Esophagus squamous epithelium (tissue), 5 donors: ENCODE measurements around the gene PARD3B. TPM values are rescaled to one million over a fixed set of nuclear protein-coding genes. Genes with fewer than 3 reads are reported as not detected.

ENCODE experiments used
- DNase-seq: peaks from one replicate; lab custom pipeline; 2025; lab: John Stamatoyannopoulos, UW
- H3K27ac ChIP-seq, 4 donors: fragments of 200-600 bp; sonication (generic); one replicate each; pipeline ENCODE4 v1.5.1; 2016 to 2019; ENCODE audit warnings: mild to moderate bottlenecking in 1 of 4
- H3K27me3 ChIP-seq, 4 donors: fragments of 200-600 bp; sonication (generic); 1 replicate in 3 of 4; 2 replicates in 1 of 4; pipeline versions ENCODE4 v1.5.1 to v1.6.0; 2017 to 2021; ENCODE audit warnings: antibody characterized with exemption in 1 of 4
- H3K36me3 ChIP-seq, 3 donors: fragments of 200-600 bp; sonication (generic); one replicate each; pipeline ENCODE4 v1.5.1; 2016 to 2019
- H3K4me1 ChIP-seq, 3 donors: fragments of 200-600 bp; sonication (generic); one replicate each; pipeline ENCODE4 v1.5.1; 2017 to 2019
- H3K4me3 ChIP-seq, 4 donors: fragments of 200-600 bp; sonication (generic); 1 replicate in 3 of 4; 2 replicates in 1 of 4; pipeline ENCODE4 v1.5.1; 2016 to 2019; ENCODE audit warnings: mild to moderate bottlenecking in 2 of 4, moderate library complexity in 1 of 4
- H3K9me3 ChIP-seq, 3 donors: fragments of 200-600 bp; sonication (generic); one replicate each; pipeline ENCODE4 v1.5.1; 2016 to 2019
- POLR2A ChIP-seq, 4 donors: fragments of 450-650 bp; IDR thresholded peaks; one replicate each; pipeline ENCODE4 v1.6.1; 2017; ENCODE audit warnings: antibody characterized with exemption in 4 of 4, mild to moderate bottlenecking in 4 of 4, moderate library complexity in 3 of 4
- WGBS, 2 donors: methylation state at CpG; one replicate each; pipeline ENCODE4 v1.1.5; 2018; 5-methylcytosine and 5-hydroxymethylcytosine counted together
- intact Hi-C: fragments of 100-400 bp; cut with DNase I; formaldehyde crosslinking; loops from one replicate; pipeline ENCODE4 v1.15.0; 2022
- total RNA-seq, 4 donors: library from RNA; depleted of rRNA; stranded (reverse); fragments of >200 nt; gene quantifications; one replicate each; pipeline ENCODE4 v1.1.0, GENCODE V29; 2016
- TF ChIP-seq, protein P1 (sequence below), 6 experiments: fragments of 450-650 bp in 4 of 6; fragments of 200-600 bp in 2 of 6; sonication (generic) in 2 of 6; IDR thresholded peaks; one replicate each; pipeline ENCODE4 v1.5.1; 2016 to 2019; ENCODE audit warnings: antibody characterized with exemption in 6 of 6, mild to moderate bottlenecking in 4 of 6, moderate library complexity in 4 of 6
- donor health status: DM: yes; HTN: yes; CAD: no.

The PARD3B gene
- total RNA-seq, 4 donors from 2014 or later, result 2.4 to 15.8 (median 4.3) TPM

DNA sequence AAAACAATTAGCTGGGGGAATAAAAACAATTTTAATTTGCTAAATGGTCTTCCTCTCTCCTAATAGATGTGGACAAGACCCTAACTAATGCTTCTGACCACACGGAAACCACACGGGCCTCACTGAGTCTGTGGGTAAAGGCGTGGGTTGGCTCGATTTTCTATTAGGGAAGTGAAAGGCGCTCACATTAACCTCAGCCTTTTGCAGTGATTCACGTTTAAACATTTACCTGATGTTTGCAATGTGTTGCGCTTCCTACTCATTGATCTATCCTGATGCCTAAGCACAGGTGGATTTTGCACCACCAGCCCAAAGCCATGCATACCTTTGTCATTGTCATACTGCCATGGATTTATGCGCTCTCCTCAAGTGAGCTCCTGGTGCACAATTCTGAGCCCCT lies 1101.4 kb downstream of the PARD3B start:
- no peak overlapping the region for H3K4me3 ChIP-seq
- peaks cover 0 to 11% (median 11%) of the 10 kb centered on the region in 3 donors for H3K4me1 ChIP-seq
- intact Hi-C loops, result no loop called here
- no peaks in the 10 kb centered on the region for H3K9me3 ChIP-seq
- TF ChIP-seq, protein P1, sequence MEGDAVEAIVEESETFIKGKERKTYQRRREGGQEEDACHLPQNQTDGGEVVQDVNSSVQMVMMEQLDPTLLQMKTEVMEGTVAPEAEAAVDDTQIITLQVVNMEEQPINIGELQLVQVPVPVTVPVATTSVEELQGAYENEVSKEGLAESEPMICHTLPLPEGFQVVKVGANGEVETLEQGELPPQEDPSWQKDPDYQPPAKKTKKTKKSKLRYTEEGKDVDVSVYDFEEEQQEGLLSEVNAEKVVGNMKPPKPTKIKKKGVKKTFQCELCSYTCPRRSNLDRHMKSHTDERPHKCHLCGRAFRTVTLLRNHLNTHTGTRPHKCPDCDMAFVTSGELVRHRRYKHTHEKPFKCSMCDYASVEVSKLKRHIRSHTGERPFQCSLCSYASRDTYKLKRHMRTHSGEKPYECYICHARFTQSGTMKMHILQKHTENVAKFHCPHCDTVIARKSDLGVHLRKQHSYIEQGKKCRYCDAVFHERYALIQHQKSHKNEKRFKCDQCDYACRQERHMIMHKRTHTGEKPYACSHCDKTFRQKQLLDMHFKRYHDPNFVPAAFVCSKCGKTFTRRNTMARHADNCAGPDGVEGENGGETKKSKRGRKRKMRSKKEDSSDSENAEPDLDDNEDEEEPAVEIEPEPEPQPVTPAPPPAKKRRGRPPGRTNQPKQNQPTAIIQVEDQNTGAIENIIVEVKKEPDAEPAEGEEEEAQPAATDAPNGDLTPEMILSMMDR (IDR thresholded peaks at IDR 0.05), result no peak
- no peak for TF ChIP-seq POLR2A (IDR thresholded peaks at IDR 0.05)
- 65 to 88% methylated on average over 8 of the region's 8 CpGs for WGBS, 2 donors
- no peaks in the 10 kb centered on the region for H3K36me3 ChIP-seq
- no peak for DNase-seq
- no peak overlapping the region for H3K27ac ChIP-seq
- peaks cover 0 to 44% (median 0%) of the 10 kb centered on the region in 4 donors for H3K27me3 ChIP-seq

DNA sequence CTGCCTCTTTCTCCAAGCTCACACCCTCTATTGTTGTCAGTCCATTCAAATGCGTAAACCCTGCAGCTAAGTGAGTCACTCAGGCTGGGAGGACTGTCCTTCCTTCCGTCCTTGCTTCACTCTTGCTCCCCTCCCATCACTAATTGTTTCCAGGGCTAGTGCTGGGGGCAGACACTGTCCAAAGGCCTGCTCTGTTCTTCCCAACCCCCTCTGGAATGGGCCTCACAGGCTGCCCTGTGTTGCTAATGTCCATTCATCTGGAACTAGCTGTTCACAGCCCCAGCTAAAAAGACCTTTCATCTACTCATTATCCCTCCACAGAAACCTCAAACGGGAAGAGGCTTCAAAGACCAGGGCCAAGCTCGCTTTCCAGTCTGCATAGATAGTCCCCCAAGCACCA lies 1105.2 kb downstream of the PARD3B start:
- H3K27ac ChIP-seq, result peak overlapping the region in 1 of 4 donors; percentile 29
- DNase-seq, result no peak
- no peak for TF ChIP-seq POLR2A (IDR thresholded peaks at IDR 0.05)
- TF ChIP-seq, protein P1 (IDR thresholded peaks at IDR 0.05), result no peak
- WGBS, 2 donors, result 23 to 60% methylated on average over 4 of the region's 4 CpGs
- intact Hi-C loops, result no loop called here
- H3K27me3 ChIP-seq, result peaks cover 0 to 31% (median 0%) of the 10 kb centered on the region in 4 donors
- no peaks in the 10 kb centered on the region for H3K9me3 ChIP-seq
- peaks cover 0 to 11% (median 11%) of the 10 kb centered on the region in 3 donors for H3K4me1 ChIP-seq
- H3K36me3 ChIP-seq, result no peaks in the 10 kb centered on the region
- H3K4me3 ChIP-seq, result no peak overlapping the region

DNA sequence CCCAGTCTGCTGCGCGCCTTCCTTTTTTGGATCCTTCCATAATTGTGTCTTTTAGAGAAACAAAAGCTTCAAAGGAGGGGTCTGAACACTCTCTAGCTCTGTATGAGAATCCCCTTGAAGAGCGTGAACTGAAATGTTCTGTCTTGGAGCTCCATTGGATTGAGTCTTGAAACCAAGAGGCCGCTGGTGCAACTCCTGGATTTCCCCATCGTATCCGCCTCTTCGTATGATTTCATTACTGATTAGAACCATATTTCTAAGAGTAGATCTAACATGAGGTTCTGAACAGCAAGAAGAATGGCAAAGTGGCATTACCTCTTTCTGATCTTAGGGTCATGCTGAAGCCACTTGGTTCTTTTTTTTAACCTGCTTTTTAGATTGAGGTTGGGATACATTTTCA lies 1105.7 kb downstream of the PARD3B start:
- Histone ChIP-seq H3K36me3 (no peaks in the 10 kb centered on the region), H3K27me3 (peaks cover 0 to 31% (median 0%) of the 10 kb centered on the region in 4 donors), H3K4me3 (no peak overlapping the region), H3K9me3 (no peaks in the 10 kb centered on the region), H3K4me1 (peaks cover 0 to 11% (median 11%) of the 10 kb centered on the region in 3 donors), H3K27ac (peak overlapping the region in 1 of 4 donors; percentile 29)
- DNase-seq, result no peak
- intact Hi-C loops, result no loop called here
- 96 to 98% methylated on average over 7 of the region's 7 CpGs for WGBS, 2 donors
- TF ChIP-seq, protein P1 (IDR thresholded peaks at IDR 0.05), result no peak
- TF ChIP-seq POLR2A (IDR thresholded peaks at IDR 0.05), result no peak

DNA sequence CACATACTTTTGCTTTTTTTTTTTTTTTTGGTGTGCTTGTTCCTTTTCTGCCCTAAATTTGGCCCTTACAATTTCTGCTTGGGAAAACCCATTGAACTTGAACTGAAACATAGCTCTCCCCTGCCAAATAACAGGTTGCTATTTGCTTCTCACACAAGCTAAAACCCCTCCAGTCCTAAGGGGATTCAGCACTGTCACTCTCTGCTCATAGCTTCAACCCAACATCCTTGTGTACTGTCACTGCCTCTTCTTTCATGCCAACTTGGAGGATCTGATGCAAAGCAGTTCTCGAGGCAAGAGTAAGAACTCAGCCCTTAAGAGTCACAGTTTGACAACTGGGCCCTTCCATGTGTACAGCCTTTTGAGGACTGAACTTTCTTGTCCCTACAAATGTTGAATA lies 1106.4 kb downstream of the PARD3B start:
- DNase-seq, result no peak
- TF ChIP-seq POLR2A (IDR thresholded peaks at IDR 0.05), result no peak
- TF ChIP-seq, protein P1 (IDR thresholded peaks at IDR 0.05), result no peak
- intact Hi-C loops, result no loop called here
- H3K36me3 ChIP-seq, result no peaks in the 10 kb centered on the region
- H3K9me3 ChIP-seq, result no peaks in the 10 kb centered on the region
- H3K27me3 ChIP-seq, result peaks cover 0 to 36% (median 0%) of the 10 kb centered on the region in 4 donors
- no peak overlapping the region for H3K4me3 ChIP-seq
- WGBS, 2 donors, result 0% methylated on average over 1 of the region's 1 CpG
- peaks cover 0 to 13% (median 11%) of the 10 kb centered on the region in 3 donors for H3K4me1 ChIP-seq
- no peak overlapping the region for H3K27ac ChIP-seq

DNA sequence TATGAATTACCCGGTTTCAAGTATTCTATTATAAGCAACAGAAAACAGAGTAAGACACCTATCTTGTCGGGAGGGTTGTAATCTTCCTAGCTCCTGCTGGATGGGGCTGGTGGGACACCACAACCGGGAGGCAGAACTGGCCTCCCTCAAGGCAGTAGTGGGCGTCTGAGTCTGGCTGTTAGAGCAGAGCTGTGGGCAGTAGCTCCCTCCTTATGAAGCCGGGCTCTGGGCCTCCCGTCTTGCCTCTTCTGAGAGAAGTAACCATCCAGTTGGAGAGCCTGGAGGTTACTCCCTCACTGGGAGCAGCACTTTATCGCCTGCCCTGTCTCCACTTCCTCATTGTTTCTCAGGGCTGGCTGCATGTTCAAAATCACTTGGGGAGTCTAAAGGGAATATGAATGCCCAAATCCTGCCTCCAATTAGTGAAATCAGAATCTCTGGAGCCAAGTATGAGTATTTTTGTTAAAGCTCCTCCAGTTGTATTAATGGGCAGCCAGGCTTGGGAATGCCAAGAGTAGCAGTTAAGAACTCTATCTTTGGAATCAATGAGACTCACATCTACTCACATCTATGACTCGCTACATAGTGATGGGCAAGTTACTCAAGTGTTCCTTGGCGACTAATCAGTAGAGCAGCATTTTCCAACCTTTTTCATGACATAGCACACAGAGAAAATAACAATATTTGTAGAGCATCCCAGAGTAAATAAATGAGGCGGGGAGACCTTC lies 1109.8 kb downstream of the PARD3B start:
- Histone ChIP-seq H3K4me3 (no peak overlapping the region), H3K27ac (peak overlapping the region in 1 of 4 donors; percentile 3), H3K36me3 (no peaks in the 10 kb centered on the region), H3K9me3 (no peaks in the 10 kb centered on the region), H3K4me1 (peaks cover 0 to 27% (median 14%) of the 10 kb centered on the region in 3 donors), H3K27me3 (peaks cover 0 to 17% (median 0%) of the 10 kb centered on the region in 4 donors)
- 82 to 86% methylated on average over 6 to 7 of the region's 10 CpGs for WGBS, 2 donors
- intact Hi-C loops, result no loop called here
- no peak for TF ChIP-seq POLR2A (IDR thresholded peaks at IDR 0.05)
- no peak for DNase-seq
